CD4-positive, alpha-beta T cell treated with Interleukin-15 for 1 hour (primary cell): ENCODE measurements around the gene LEFTY2.
"Not testable (repeated sequence)": the region's sequence is repeated elsewhere in the genome, so short reads cannot be mapped to it uniquely, and the experiment has no call there.

Experiments used
- DNase-seq: peaks from one replicate; pipeline ENCODE4 v3.0.0-alpha.2; 2020

LEFTY2 gene

GRCh38 chr1:225899044-225899925 lies 41.7 kb downstream of the LEFTY2 start:
- DNase-seq: no peak

GRCh38 chr1:225897595-225898514 lies 43.2 kb downstream of the LEFTY2 start:
- peak; percentile 58 for DNase-seq

- peak; percentile 85 for DNase-seq
Measured at GRCh38 chr1:225896937-225897549, 44.0 kb downstream of the LEFTY2 start.

GRCh38 chr1:225896494-225896893 lies 44.5 kb downstream of the LEFTY2 start:
- no peak for DNase-seq

- no peak for DNase-seq
Measured at GRCh38 chr1:225892307-225892706, 48.7 kb downstream of the LEFTY2 start.

GRCh38 chr1:225891229-225891972 lies 49.6 kb downstream of the LEFTY2 start:
- DNase-seq: no peak

- DNase-seq: no peak
Measured at GRCh38 chr1:225890346-225891228, 50.4 kb downstream of the LEFTY2 start.

- no peak for DNase-seq
Measured at GRCh38 chr1:225889743-225890142, 51.3 kb downstream of the LEFTY2 start.

- DNase-seq: no peak
Measured at GRCh38 chr1:225888898-225889601, 52.0 kb downstream of the LEFTY2 start, which contains the start of gene LEFTY1. LEFTY1 (minus strand) TSS chr1:225889146; CDS start chr1:225889066, 80 bp downstream.

GRCh38 chr1:225888289-225888897 lies 52.6 kb downstream of the LEFTY2 start:
- no peak for DNase-seq

GRCh38 chr1:225887554-225888288 lies 53.3 kb downstream of the LEFTY2 start:
- not testable (repeated sequence) for DNase-seq

- no peak for DNase-seq
Measured at GRCh38 chr1:225887030-225887314, 54.0 kb downstream of the LEFTY2 start.
